ENCODE data around the gene TMEM14C.

- TF ChIP-seq EZH2 (IDR thresholded peaks at IDR 0.05; ENCODE audit: borderline replicate concordance, low read depth, low read length, severe bottlenecking) (no peak), CTCF (IDR thresholded peaks at IDR 0.05; ENCODE audit: extremely low read depth in 1 of 2, insufficient read depth in 1 of 2, low read depth in 1 of 2, low read length in 2 of 2) (no peak), POLR2A (IDR thresholded peaks at IDR 0.05; ENCODE audit: low read depth, low read length) (no peak), POLR2AphosphoS5 (IDR thresholded peaks at IDR 0.05; ENCODE audit: insufficient read depth, low read depth, low read length) (no peak)
Measured at GRCh38 chr6:10756085-10756484, 33.2 kb downstream of the TMEM14C start.

Measured in endothelial cell of umbilical vein (primary cell).